Keratinocyte (primary cell): ENCODE results near the gene GPAM. TPM values are rescaled to one million over a fixed set of nuclear protein-coding genes. Genes with fewer than 3 reads are reported as not detected.
"Not testable (repeated sequence)": the region's sequence is repeated elsewhere in the genome, so short reads cannot be mapped to it uniquely, and the experiment has no call there.

Experiments
- DNase-seq: peaks from one replicate; pipeline ENCODE4 v3.0.0-alpha.2; 2011; ENCODE audit warnings: low read depth, missing footprints, low spot score
- FAIRE-seq: peaks from 2 replicates; lab custom pipeline; 2011; peaks lifted over from hg19 to GRCh38; lab: Jason Lieb, UNC
- H2AFZ ChIP-seq: 2 replicates; pipeline ENCODE4 v1.6.0; 2012; ENCODE audit warnings: low read length, control low read depth, inconsistent platforms; ENCODE audit not compliant: control insufficient read depth
- H3K27ac ChIP-seq: 2 replicates; pipeline ENCODE4 v1.5.1; 2011; ENCODE audit warnings: low read length; ENCODE audit not compliant: control insufficient read depth, insufficient read depth
- H3K27me3 ChIP-seq: 3 replicates; pipeline ENCODE4 v1.6.0; 2011; ENCODE audit warnings: low read length; ENCODE audit not compliant: control insufficient read depth, insufficient read depth; ENCODE audit errors: extremely low read depth
- H3K36me3 ChIP-seq, 2 experiments: 2 replicates in 1 of 2; 3 replicates in 1 of 2; pipeline ENCODE4 v1.5.1; 2011; ENCODE audit warnings: low read length in 2 of 2, mild to moderate bottlenecking in 1 of 2; ENCODE audit not compliant: control insufficient read depth in 2 of 2, insufficient read depth in 2 of 2; ENCODE audit errors: extremely low read depth in 1 of 2
- H3K4me1 ChIP-seq: 3 replicates; pipeline ENCODE4 v1.5.1; 2011; ENCODE audit warnings: low read length; ENCODE audit not compliant: control insufficient read depth, insufficient read depth; ENCODE audit errors: extremely low read depth
- H3K4me2 ChIP-seq: 3 replicates; pipeline ENCODE4 v1.6.0; 2011; ENCODE audit warnings: low read depth, low read length; ENCODE audit not compliant: control insufficient read depth, insufficient read depth; ENCODE audit errors: extremely low read depth
- H3K4me3 ChIP-seq, 3 experiments: fragments of 200-600 bp in 1 of 3; sonication (generic) in 1 of 3; 2 replicates in 2 of 3; 3 replicates in 1 of 3; pipeline ENCODE4 v1.5.1; 2011 to 2016; ENCODE audit warnings: low read length in 3 of 3, mild to moderate bottlenecking in 3 of 3, control low read depth in 2 of 3, inconsistent platforms in 1 of 3, low read depth in 1 of 3, mixed read lengths in 1 of 3, mixed run types in 1 of 3, moderate library complexity in 1 of 3; ENCODE audit not compliant: control insufficient read depth in 2 of 3, insufficient read depth in 2 of 3; ENCODE audit errors: extremely low read depth in 1 of 3
- H3K79me2 ChIP-seq: 2 replicates; pipeline ENCODE4 v1.6.0; 2012; ENCODE audit warnings: low read length; ENCODE audit not compliant: control insufficient read depth, insufficient read depth
- H3K9ac ChIP-seq: 3 replicates; pipeline ENCODE4 v1.6.0; 2011; ENCODE audit warnings: low read length; ENCODE audit not compliant: control insufficient read depth, insufficient read depth; ENCODE audit errors: extremely low read depth
- H3K9me1 ChIP-seq: 3 replicates; pipeline ENCODE4 v1.6.0; 2011; ENCODE audit warnings: low read length; ENCODE audit not compliant: control insufficient read depth, insufficient read depth; ENCODE audit errors: extremely low read depth
- H3K9me3 ChIP-seq: 2 replicates; pipeline ENCODE4 v1.5.1; 2012; ENCODE audit warnings: low read depth, low read length; ENCODE audit not compliant: control insufficient read depth
- H4K20me1 ChIP-seq: 3 replicates; pipeline ENCODE4 v1.6.0; 2011; ENCODE audit warnings: low read length; ENCODE audit not compliant: control insufficient read depth, insufficient read depth; ENCODE audit errors: extremely low read depth
- EZH2 ChIP-seq: IDR thresholded peaks from one replicate; pipeline ENCODE4 v1.6.1; 2012; ENCODE audit warnings: inconsistent platforms, mild to moderate bottlenecking, low read length, moderate library complexity
- dilution Hi-C: fragments of 300-500 bp; cut with MboI; formaldehyde crosslinking; loops from one replicate; pipeline ENCODE4 v1.7.0; 2020; ENCODE audit warnings: low sequenced_read_pairs; ENCODE audit not compliant: extremely low pct_ligation_motif_present
- polyA plus RNA-seq, 5 experiments: library from polyadenylated mRNA; depleted of rRNA in 3 of 5; stranded (reverse) in 3 of 5; stranded (forward) in 1 of 5; unstranded in 1 of 5; fragments of >200 nt; gene quantifications; 1 replicate in 1 of 5; 2 replicates in 3 of 5; 3 replicates in 1 of 5; pipeline versions ENCODE4 v1.2.1 to v1.2.3, GENCODE V29; 2011 to 2012; ENCODE audit warnings: missing spikeins in 2 of 5, low read depth in 1 of 5, low replicate concordance in 1 of 5
- TF ChIP-seq, protein P1 (sequence below), 3 experiments: IDR thresholded peaks in 1 of 3; conservative IDR thresholded peaks in 1 of 3; optimal IDR thresholded peaks in 1 of 3; 2 replicates in 2 of 3; 3 replicates in 1 of 3; pipeline versions ENCODE3 to v1.5.1; 2011; ENCODE audit warnings: low read length in 3 of 3, mild to moderate bottlenecking in 3 of 3, moderate library complexity in 2 of 3, control low read depth in 1 of 3, inconsistent platforms in 1 of 3; ENCODE audit not compliant: insufficient read depth in 2 of 3; ENCODE audit errors: extremely low read depth in 1 of 3

GPAM gene
- polyA plus RNA-seq, 1 donor (not counting 4 experiments of a cell fraction or from before 2014, with no cell fraction given): 7.4 TPM

DNA sequence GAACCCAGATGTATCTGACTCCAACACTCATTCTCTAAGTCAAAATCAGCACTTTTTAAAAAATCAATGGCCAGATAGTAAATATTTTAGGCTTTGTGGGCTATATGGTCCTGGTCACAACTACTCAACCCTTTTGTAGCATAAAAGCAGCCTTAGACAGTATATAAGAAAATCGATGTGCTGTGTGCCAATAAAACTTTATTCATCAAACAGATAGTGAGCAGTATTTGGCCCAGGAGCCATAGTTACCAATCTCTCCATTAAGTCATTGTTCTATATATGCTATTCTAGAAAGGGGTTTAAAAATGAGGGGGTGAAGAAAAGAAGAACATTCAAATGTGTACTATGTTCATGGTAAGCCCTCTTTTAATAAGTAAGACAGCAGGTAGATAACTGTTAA, 18.5 kb upstream of the GPAM start:
- TF ChIP-seq, protein P1, sequence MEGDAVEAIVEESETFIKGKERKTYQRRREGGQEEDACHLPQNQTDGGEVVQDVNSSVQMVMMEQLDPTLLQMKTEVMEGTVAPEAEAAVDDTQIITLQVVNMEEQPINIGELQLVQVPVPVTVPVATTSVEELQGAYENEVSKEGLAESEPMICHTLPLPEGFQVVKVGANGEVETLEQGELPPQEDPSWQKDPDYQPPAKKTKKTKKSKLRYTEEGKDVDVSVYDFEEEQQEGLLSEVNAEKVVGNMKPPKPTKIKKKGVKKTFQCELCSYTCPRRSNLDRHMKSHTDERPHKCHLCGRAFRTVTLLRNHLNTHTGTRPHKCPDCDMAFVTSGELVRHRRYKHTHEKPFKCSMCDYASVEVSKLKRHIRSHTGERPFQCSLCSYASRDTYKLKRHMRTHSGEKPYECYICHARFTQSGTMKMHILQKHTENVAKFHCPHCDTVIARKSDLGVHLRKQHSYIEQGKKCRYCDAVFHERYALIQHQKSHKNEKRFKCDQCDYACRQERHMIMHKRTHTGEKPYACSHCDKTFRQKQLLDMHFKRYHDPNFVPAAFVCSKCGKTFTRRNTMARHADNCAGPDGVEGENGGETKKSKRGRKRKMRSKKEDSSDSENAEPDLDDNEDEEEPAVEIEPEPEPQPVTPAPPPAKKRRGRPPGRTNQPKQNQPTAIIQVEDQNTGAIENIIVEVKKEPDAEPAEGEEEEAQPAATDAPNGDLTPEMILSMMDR (optimal IDR thresholded peaks at IDR 0.05 in 1 of 3, IDR thresholded peaks at IDR 0.05 in 1 of 3, conservative IDR thresholded peaks at IDR 0.05 in 1 of 3; ENCODE audit: extremely low read depth in 1 of 3, insufficient read depth in 2 of 3, low read length in 3 of 3): no peak
- TF ChIP-seq EZH2: no peak
- Histone ChIP-seq H3K4me3 (no peak overlapping the region), H3K9me3 (no peaks in the 10 kb centered on the region), H3K27ac (no peak overlapping the region), H2AFZ (no peak overlapping the region), H4K20me1 (no peaks in the 10 kb centered on the region), H3K9me1 (no peaks in the 10 kb centered on the region), H3K4me1 (no peaks in the 10 kb centered on the region), H3K36me3 (no peaks in the 10 kb centered on the region), H3K4me2 (no peak overlapping the region), H3K79me2 (no peaks in the 10 kb centered on the region), H3K27me3 (no peaks in the 10 kb centered on the region), H3K9ac (no peak overlapping the region)
- DNase-seq (no peak), FAIRE-seq (no peak)
- dilution Hi-C loops: no loop called here

DNA sequence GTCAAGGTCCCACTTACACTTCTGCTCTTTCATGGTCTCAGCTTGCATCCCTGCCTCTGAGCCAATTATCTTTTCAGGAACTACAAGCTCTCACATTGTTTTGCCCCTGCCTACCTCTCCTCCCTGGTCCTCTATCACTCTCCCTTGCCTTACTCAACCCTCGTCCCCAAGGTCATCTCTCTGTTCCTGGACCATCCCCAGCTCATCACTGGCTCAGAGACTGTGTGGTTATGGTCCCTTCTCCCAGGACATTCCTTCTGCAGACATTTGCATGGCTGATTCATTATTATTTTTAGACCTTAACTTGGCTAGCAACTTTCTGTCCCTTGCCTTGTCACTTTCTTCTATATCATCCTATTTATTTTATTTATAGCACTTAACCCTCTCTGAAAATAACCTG, 17.8 kb upstream of the GPAM start:
- TF ChIP-seq, protein P1 (optimal IDR thresholded peaks at IDR 0.05 in 1 of 3, IDR thresholded peaks at IDR 0.05 in 1 of 3, conservative IDR thresholded peaks at IDR 0.05 in 1 of 3; ENCODE audit: extremely low read depth in 1 of 3, insufficient read depth in 2 of 3, low read length in 3 of 3): no peak
- no peak for TF ChIP-seq EZH2
- Histone ChIP-seq H3K9ac (no peak overlapping the region), H3K79me2 (no peaks in the 10 kb centered on the region), H3K4me2 (no peak overlapping the region), H2AFZ (no peak overlapping the region), H3K4me1 (no peaks in the 10 kb centered on the region), H3K9me3 (no peaks in the 10 kb centered on the region), H4K20me1 (no peaks in the 10 kb centered on the region), H3K27me3 (no peaks in the 10 kb centered on the region), H3K36me3 (no peaks in the 10 kb centered on the region), H3K4me3 (no peak overlapping the region), H3K9me1 (no peaks in the 10 kb centered on the region), H3K27ac (no peak overlapping the region)
- dilution Hi-C loops: no loop called here
- DNase-seq: no peak
- FAIRE-seq: no peak

DNA sequence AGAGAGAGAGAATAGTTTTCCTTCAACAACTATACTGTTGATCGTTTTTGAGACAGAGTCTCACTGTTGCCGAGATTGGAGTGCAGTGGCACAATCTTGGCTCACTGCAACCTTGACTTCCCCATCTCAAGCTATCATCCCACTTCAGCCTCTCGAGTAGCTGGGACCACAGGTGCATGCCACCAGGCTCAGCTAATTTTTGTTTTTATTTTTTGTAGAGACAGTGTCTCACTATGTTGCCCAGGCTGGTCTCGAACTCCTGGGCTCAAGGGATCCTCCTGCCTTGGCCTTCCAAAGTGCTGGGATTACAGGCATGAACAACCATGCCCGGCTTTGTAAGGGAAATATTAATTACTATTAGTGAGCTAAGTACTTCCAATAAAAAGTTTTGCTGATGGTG, 16.7 kb upstream of the GPAM start:
- H3K9ac ChIP-seq, DNase-seq, H3K27ac ChIP-seq, H3K79me2 ChIP-seq, H3K27me3 ChIP-seq, H2AFZ ChIP-seq, dilution Hi-C loops, H3K4me2 ChIP-seq, FAIRE-seq, H4K20me1 ChIP-seq, H3K4me3 ChIP-seq, H3K9me1 ChIP-seq, H3K36me3 ChIP-seq, H3K4me1 ChIP-seq, H3K9me3 ChIP-seq: not testable (repeated sequence)

DNA sequence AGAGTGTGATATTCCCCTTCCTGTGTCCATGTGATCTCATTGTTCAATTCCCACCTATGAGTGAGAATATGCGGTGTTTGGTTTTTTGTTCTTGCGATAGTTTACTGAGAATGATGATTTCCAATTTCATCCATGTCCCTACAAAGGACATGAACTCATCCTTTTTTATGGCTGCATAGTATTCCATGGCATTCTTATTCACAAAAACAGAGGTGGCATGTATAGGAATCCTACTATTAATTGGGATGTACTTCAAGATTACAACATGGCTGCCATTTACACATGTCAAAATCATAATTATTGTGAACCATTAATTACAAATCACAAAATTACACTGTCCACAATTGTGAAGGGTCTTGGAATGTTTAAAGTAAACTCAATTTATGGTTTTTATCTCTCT, 14.1 kb upstream of the GPAM start:
- H3K9me1 ChIP-seq, H4K20me1 ChIP-seq, FAIRE-seq, H3K4me1 ChIP-seq, H3K27me3 ChIP-seq, H3K36me3 ChIP-seq, H3K4me3 ChIP-seq, H3K9me3 ChIP-seq, H3K27ac ChIP-seq, H2AFZ ChIP-seq, H3K9ac ChIP-seq, dilution Hi-C loops, DNase-seq, H3K4me2 ChIP-seq, H3K79me2 ChIP-seq: not testable (repeated sequence)
